Raji (cell line): ENCODE measurements around the gene SETD1B.

Source experiments
- POLR2A ChIP-seq: IDR thresholded peaks from 2 replicates; pipeline ENCODE4 v1.6.1; 2011; ENCODE audit warnings: low read depth, low read length, control low read depth; ENCODE audit not compliant: insufficient read depth

SETD1B gene

GRCh38 chr12:121866331-121866730, 62.5 kb downstream of the SETD1B start:
- no peak for TF ChIP-seq POLR2A

DNA sequence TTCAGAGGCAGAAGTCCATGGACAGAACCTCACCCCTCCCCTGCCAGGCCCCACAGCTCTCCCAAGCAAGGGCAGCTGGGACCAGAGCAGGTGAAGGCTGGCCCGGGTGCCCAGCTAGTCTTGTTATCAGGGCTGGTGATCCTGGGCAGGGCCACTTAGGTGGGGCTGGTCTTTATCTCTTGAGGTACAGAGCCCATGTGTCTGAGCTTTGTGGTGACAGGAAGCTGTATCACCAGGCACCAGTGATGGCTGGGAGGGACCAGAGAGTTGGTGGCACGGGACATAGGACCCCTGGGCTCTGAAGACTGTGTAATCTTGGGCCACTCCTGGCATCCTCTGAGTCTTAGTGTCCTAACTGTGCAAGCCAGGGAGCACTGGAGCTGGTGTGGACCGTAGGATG, 67.7 kb downstream of the SETD1B start:
- no peak for TF ChIP-seq POLR2A

- TF ChIP-seq POLR2A = no peak
Measured at GRCh38 chr12:121872546-121873215, 68.9 kb downstream of the SETD1B start.

DNA sequence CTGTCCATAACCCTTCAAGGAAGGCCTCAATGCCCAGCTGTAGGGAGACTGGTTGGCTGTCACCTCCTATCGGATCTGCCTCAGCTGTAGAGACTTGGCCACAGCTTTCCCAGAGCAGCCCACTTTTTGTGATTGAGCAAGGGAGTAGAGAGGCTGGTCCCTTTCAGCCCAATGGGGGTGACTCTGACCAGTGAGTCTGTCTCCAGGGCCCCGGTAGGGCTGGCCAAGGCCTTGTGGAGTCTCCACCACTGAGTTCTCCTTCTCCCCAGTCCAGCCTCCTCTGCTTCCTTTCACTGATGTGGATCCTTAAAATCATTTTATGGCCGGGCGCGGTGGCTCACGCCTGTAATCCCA, 69.4 kb downstream of the SETD1B start:
- TF ChIP-seq POLR2A = no peak

GRCh38 chr12:121874071-121874470, 70.3 kb downstream of the SETD1B start:
- no peak for TF ChIP-seq POLR2A

DNA sequence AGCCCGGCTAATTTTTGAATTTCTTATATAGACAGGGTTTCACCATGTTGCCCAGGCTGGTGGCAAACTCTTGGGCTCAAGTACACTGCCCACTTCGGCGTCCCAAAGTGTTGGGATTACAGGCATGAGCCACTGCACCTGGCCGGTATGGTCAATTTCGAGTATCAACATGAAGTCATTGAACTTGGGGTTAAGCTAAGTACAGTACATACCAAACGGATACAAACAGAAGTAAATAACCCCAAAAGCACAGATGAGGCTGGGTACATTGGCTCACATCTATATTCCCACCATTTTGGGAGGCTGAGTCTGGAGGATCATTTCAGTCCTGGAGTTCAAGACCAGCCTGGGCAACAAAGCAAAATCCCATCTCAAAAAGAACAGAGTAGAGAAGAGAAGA, 71.8 kb downstream of the SETD1B start:
- TF ChIP-seq POLR2A = no peak
